Tibial nerve (tissue), 4 donors: Measurements from ENCODE around the gene GLRX5. TPM values are rescaled to one million over a fixed set of nuclear protein-coding genes. Genes with fewer than 3 reads are reported as not detected.

ENCODE experiments used
- DNase-seq, 2 donors: peaks; one replicate each; pipeline ENCODE4 v3.0.0-alpha.2; 2019; ENCODE audit warnings: low spot score in 2 of 2
- H3K27ac ChIP-seq, 4 donors: fragments of 200-600 bp; sonication (generic) in 3 of 4; one replicate each; pipeline ENCODE4 v1.5.1; 2017 to 2019; ENCODE audit warnings: mild to moderate bottlenecking in 1 of 4
- H3K27me3 ChIP-seq, 2 donors: fragments of 200-600 bp; sonication (generic) in 1 of 2; one replicate each; pipeline versions ENCODE4 v1.5.1 to v1.6.0; 2017 to 2019
- H3K36me3 ChIP-seq, 3 donors: fragments of 200-600 bp; sonication (generic); one replicate each; pipeline ENCODE4 v1.5.1; 2018 to 2019
- H3K4me1 ChIP-seq, 4 donors: fragments of 200-600 bp; sonication (generic) in 3 of 4; one replicate each; pipeline ENCODE4 v1.5.1; 2017 to 2019
- H3K4me3 ChIP-seq, 4 donors: fragments of 200-600 bp; sonication (generic) in 3 of 4; one replicate each; pipeline ENCODE4 v1.5.1; 2017 to 2019; ENCODE audit warnings: mild to moderate bottlenecking in 1 of 4, moderate library complexity in 1 of 4
- H3K9me3 ChIP-seq, 4 donors: fragments of 200-600 bp; sonication (generic) in 3 of 4; one replicate each; pipeline ENCODE4 v1.5.1; 2017 to 2019
- EP300 ChIP-seq, 2 donors: sonication (generic); formaldehyde crosslinking; IDR thresholded peaks; one replicate each; pipeline ENCODE4 v1.6.1; 2017; ENCODE audit warnings: antibody characterized with exemption in 2 of 2, mild to moderate bottlenecking in 1 of 2
- POLR2A ChIP-seq, 2 donors: fragments of 450-650 bp; IDR thresholded peaks; one replicate each; pipeline ENCODE4 v1.6.1; 2017; ENCODE audit warnings: antibody characterized with exemption in 2 of 2, mild to moderate bottlenecking in 2 of 2, moderate library complexity in 2 of 2
- WGBS, 2 donors: methylation state at CpG; one replicate each; pipeline ENCODE4 v1.1.5; 2018; 5-methylcytosine and 5-hydroxymethylcytosine counted together
- total RNA-seq, 4 donors: library from RNA; depleted of rRNA; stranded (reverse); fragments of >200 nt; gene quantifications; one replicate each; pipeline ENCODE4 v1.1.0, GENCODE V29; 2016
- TF ChIP-seq, protein P1 (sequence below), 5 experiments: fragments of 200-600 bp in 3 of 5; fragments of 450-650 bp in 2 of 5; sonication (generic) in 3 of 5; IDR thresholded peaks; one replicate each; pipeline ENCODE4 v1.5.1; 2016 to 2019; ENCODE audit warnings: antibody characterized with exemption in 5 of 5, mild to moderate bottlenecking in 3 of 5, moderate library complexity in 2 of 5

Gene GLRX5
- total RNA-seq, 4 donors from 2014 or later: 26.4 to 44.7 (median 34.6) TPM

GRCh38 chr14:95547272-95547625 is 12.4 kb downstream of the GLRX5 start:
- Histone ChIP-seq H3K27me3 (no peaks in the 10 kb centered on the region), H3K36me3 (peaks cover 0 to 33% (median 0%) of the 10 kb centered on the region in 3 donors), H3K4me3 (no peak overlapping the region), H3K4me1 (peaks cover 0 to 18% (median 2%) of the 10 kb centered on the region in 4 donors), H3K27ac (no peak overlapping the region), H3K9me3 (peaks cover 0 to 4% (median 0%) of the 10 kb centered on the region in 4 donors)
- 85 to 87% methylated on average over 5 of the region's 5 CpGs for WGBS, 2 donors
- TF ChIP-seq, protein P1, sequence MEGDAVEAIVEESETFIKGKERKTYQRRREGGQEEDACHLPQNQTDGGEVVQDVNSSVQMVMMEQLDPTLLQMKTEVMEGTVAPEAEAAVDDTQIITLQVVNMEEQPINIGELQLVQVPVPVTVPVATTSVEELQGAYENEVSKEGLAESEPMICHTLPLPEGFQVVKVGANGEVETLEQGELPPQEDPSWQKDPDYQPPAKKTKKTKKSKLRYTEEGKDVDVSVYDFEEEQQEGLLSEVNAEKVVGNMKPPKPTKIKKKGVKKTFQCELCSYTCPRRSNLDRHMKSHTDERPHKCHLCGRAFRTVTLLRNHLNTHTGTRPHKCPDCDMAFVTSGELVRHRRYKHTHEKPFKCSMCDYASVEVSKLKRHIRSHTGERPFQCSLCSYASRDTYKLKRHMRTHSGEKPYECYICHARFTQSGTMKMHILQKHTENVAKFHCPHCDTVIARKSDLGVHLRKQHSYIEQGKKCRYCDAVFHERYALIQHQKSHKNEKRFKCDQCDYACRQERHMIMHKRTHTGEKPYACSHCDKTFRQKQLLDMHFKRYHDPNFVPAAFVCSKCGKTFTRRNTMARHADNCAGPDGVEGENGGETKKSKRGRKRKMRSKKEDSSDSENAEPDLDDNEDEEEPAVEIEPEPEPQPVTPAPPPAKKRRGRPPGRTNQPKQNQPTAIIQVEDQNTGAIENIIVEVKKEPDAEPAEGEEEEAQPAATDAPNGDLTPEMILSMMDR (IDR thresholded peaks at IDR 0.05): no peak
- TF ChIP-seq POLR2A (IDR thresholded peaks at IDR 0.05) (no peak), EP300 (IDR thresholded peaks at IDR 0.05) (no peak)
- no peak for DNase-seq

DNA sequence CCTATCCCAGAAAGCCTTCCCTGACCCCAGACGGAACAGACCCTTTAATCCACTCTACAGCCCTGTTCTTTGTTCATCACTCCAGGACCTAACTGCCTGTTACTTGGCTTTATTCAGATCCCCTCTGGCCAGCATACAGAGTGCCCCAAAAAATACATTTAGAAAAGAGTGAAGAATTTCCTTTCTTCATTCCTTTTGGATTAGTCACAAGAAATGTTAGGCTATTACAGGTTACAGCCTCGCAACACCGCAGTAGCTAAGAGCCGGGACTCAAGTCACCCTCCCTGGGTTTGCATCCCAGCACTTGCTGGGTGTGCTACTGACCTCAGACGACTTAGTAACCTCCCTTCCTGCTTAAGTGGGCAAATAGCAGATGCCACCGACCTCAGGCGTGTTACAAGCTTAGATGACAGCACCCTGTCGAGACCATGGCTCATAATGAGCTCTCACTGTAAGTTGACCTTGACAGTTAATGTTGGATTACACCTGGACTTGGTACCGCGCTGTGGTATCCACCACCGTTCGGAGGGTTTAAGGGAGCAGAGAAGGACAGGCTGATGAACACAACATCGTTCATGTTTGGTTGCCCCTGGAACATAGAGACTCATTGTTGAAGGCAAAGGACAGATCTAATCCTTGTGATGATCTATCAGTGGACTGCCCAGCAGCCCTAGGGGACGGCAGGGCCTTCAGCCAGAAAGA is 12.9 kb downstream of the GLRX5 start:
- H3K4me1 ChIP-seq: peaks cover 0 to 18% (median 2%) of the 10 kb centered on the region in 4 donors
- TF ChIP-seq POLR2A (IDR thresholded peaks at IDR 0.05) (no peak), EP300 (IDR thresholded peaks at IDR 0.05) (no peak)
- TF ChIP-seq, protein P1 (IDR thresholded peaks at IDR 0.05): no peak
- 56 to 61% methylated on average over 14 of the region's 14 CpGs for WGBS, 2 donors
- H3K9me3 ChIP-seq: peaks cover 0 to 4% (median 0%) of the 10 kb centered on the region in 4 donors
- H3K27ac ChIP-seq: no peak overlapping the region
- no peak overlapping the region for H3K4me3 ChIP-seq
- DNase-seq: no peak
- H3K36me3 ChIP-seq: peaks cover 0 to 33% (median 0%) of the 10 kb centered on the region in 3 donors
- H3K27me3 ChIP-seq: no peaks in the 10 kb centered on the region

DNA sequence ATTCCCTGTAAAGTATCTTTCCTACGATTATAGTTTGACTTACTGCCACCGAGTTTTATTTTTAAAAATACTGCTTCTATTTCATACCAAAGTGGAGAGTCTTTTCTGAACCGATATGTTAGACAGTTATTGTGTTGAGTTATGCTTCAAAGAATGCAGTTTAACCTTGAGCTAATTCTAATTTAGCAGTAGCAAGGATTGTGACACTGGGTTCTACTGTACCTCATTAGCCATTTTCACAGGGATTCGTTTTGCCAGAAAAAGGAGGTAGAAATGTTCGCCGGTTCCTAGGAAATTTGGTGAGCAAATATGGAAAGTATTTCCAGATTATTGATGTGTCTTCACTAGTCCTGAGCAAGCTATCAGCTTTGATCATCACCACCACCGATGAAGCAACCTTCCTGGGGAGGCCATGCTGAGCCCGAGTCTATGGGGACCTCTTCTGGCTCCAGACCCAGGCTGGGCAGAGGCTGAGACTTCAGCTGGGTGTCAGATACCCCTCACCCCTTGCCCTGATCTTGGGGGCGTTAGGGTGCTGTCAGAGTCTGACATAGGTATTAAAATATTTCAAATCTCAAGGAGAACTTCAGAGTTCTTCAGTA is 13.6 kb downstream of the GLRX5 start:
- Histone ChIP-seq H3K4me3 (no peak overlapping the region), H3K27me3 (no peaks in the 10 kb centered on the region), H3K27ac (no peak overlapping the region), H3K4me1 (peaks cover 0 to 18% (median 2%) of the 10 kb centered on the region in 4 donors), H3K9me3 (peaks cover 0 to 4% (median 0%) of the 10 kb centered on the region in 4 donors), H3K36me3 (peaks cover 0 to 33% (median 0%) of the 10 kb centered on the region in 3 donors)
- no peak for DNase-seq
- whole genome bisulfite sequencing, 2 donors: 65 to 67% methylated on average over 9 of the region's 9 CpGs
- TF ChIP-seq POLR2A (IDR thresholded peaks at IDR 0.05) (no peak), EP300 (IDR thresholded peaks at IDR 0.05) (no peak)
- TF ChIP-seq, protein P1 (IDR thresholded peaks at IDR 0.05): no peak

DNA sequence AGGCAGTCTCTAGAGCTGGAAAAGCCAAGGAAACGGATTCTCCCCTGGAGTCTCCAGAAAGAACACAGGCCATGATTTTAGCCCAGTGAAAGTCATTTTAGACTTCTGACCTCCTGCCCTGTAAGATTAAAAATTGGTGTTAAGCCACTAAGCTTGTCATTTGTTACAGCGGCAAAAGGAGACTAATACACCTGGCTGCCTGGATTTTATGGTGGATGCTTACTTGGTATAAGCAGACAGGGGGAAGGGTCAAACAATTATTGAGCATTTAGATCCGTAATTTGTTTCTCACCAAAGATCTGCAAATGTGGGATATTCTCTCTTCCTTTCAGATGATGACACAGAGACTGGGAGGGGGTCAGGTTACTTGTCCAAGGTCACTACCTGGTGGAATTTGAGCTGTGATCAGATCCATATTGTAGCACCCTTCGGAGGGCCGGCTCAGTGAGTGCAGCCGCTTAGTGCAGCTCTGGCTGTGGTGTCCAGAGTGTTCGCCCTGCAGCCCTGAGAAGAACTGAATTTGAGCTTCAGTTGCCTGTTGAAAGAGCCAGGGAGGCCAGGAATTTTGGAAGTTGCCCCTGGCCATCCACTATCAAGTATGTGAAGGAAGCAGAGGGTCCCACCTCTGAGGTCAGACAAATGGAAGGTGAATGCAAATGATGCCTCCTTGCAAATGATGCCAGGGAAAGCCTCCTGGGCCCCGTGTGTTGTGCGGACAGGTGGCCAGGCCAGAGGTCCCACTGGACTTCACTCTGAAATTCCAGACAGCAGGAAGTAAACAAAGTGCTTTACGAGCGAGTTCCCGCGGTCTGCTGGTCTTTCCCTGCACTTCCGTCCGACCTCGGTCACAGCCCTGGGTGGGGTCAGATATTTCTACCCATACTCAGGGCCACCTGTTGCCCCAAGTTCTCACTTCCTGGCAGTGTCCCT is 15.1 kb downstream of the GLRX5 start:
- Histone ChIP-seq H3K36me3 (peaks cover 0 to 19% (median 0%) of the 10 kb centered on the region in 3 donors), H3K27ac (no peak overlapping the region), H3K27me3 (no peaks in the 10 kb centered on the region), H3K4me1 (peaks cover 0 to 18% (median 2%) of the 10 kb centered on the region in 4 donors), H3K9me3 (peaks cover 0 to 4% (median 0%) of the 10 kb centered on the region in 4 donors), H3K4me3 (no peak overlapping the region)
- TF ChIP-seq POLR2A (IDR thresholded peaks at IDR 0.05): no peak
- TF ChIP-seq, protein P1 (IDR thresholded peaks at IDR 0.05): no peak
- no peak for TF ChIP-seq EP300 (IDR thresholded peaks at IDR 0.05)
- no peak for DNase-seq
- WGBS, 2 donors: 81% methylated on average over 16 of the region's 16 CpGs
